Esophagus muscularis mucosa (tissue), 4 donors: ENCODE results near the gene NEO1.

ENCODE experiments used
- EP300 ChIP-seq: sonication (generic); formaldehyde crosslinking; IDR thresholded peaks from one replicate; pipeline ENCODE4 v1.6.1; 2017; ENCODE audit warnings: antibody characterized with exemption
- POLR2A ChIP-seq: fragments of 450-650 bp; IDR thresholded peaks from one replicate; pipeline ENCODE4 v1.6.1; 2017; ENCODE audit warnings: antibody characterized with exemption, moderate library complexity, mild to moderate bottlenecking, low read depth
- POLR2AphosphoS5 ChIP-seq, 2 donors: sonication (generic); formaldehyde crosslinking; IDR thresholded peaks; one replicate each; pipeline ENCODE4 v1.6.1; 2017; ENCODE audit warnings: antibody characterized with exemption in 2 of 2
- TF ChIP-seq, protein P1 (sequence below), 3 experiments: fragments of 200-600 bp in 2 of 3; fragments of 450-650 bp in 1 of 3; sonication (generic) in 2 of 3; IDR thresholded peaks; one replicate each; pipeline ENCODE4 v1.5.1; 2017 to 2019; ENCODE audit warnings: antibody characterized with exemption in 3 of 3, mild to moderate bottlenecking in 2 of 3, moderate library complexity in 1 of 3

DNA sequence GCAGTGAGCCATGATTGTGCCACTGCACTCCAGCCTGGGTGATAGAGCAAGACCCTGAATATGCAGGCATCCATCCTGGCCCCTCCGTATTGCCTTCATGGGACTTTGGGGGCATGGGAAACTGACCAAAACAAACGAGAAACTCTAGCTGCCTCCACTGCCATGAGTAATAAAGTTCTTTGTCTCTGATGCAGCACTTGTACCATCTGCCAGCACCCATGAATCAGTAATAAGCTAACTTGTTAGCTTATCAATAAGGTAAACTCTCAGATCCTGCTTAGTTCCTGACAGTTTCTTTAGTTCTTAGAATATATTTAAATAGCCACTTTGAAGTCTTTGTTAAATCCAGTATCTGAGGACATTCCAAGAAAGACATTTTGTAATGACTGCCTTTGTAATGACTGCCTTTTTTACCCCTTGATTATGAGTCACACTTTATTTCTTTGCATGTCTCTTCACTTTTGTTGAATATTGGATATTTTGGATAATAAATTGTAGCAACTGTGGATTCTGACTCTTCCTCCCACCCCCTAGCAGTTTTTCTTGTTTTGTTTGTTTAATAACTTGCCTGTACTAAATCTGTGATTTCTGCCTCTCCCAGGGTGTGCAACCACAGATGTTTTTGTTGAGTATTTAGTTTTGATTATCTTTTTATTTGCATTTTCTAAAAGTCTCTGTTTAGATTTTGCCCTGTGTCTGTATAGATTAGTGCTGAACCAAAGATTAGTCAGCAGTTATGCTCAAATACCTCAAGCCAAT lies 179.6 kb downstream of the NEO1 start:
- TF ChIP-seq POLR2A (no peak), EP300 (no peak), POLR2AphosphoS5 (IDR thresholded peaks at IDR 0.05) (no peak)
- TF ChIP-seq, protein P1, sequence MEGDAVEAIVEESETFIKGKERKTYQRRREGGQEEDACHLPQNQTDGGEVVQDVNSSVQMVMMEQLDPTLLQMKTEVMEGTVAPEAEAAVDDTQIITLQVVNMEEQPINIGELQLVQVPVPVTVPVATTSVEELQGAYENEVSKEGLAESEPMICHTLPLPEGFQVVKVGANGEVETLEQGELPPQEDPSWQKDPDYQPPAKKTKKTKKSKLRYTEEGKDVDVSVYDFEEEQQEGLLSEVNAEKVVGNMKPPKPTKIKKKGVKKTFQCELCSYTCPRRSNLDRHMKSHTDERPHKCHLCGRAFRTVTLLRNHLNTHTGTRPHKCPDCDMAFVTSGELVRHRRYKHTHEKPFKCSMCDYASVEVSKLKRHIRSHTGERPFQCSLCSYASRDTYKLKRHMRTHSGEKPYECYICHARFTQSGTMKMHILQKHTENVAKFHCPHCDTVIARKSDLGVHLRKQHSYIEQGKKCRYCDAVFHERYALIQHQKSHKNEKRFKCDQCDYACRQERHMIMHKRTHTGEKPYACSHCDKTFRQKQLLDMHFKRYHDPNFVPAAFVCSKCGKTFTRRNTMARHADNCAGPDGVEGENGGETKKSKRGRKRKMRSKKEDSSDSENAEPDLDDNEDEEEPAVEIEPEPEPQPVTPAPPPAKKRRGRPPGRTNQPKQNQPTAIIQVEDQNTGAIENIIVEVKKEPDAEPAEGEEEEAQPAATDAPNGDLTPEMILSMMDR (IDR thresholded peaks at IDR 0.05), result no peak
